HG03378 (cell line): ENCODE data around the gene SCFD1.

Source experiments
- ATAC-seq: cut with Tn5 transposase; IDR thresholded peaks from one replicate; pipeline ENCODE4 v1.9.1; 2021; ENCODE audit warnings: mild to moderate bottlenecking, moderate library complexity; ENCODE audit not compliant: unreplicated experiment

SCFD1 gene

DNA sequence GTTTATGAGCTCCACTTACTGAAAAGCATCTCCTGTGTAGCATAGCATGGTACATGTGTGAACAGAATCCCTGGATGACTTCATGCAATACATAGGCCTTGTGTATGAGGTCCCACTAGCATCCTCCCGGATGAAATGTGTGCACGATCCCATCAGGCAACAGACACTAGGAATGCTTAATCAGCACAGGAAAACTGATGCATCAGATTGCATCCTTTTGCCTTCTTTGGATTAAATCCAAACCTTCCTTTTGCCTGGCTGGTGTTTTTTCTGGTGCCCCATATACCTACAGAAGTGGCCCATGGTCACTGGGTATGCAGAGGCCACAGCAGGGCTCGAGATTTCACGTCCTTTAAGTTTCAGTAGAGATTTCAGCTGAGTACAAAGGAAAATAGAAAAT is 131.3 kb downstream of the SCFD1 start:
- ATAC-seq = no peak

DNA sequence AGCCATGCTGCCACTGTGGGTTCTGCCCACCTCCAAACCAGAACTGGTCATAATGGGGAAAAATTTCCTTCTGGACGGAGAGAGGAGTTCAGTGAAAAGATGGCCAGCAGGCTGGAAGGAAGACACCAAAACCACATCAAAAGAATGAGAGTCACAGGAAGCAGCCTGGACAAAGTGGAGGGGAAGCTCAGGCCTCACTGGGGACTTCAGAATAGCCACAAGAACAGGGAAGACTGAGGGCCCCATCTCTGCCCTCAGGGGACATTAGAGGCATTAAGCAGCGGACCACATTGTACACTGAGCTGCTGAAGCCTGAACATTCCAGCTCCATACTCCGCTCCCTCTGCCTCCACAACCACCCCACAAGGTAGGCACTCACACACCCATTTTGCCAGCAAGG is 132.7 kb downstream of the SCFD1 start:
- no peak for ATAC-seq

DNA sequence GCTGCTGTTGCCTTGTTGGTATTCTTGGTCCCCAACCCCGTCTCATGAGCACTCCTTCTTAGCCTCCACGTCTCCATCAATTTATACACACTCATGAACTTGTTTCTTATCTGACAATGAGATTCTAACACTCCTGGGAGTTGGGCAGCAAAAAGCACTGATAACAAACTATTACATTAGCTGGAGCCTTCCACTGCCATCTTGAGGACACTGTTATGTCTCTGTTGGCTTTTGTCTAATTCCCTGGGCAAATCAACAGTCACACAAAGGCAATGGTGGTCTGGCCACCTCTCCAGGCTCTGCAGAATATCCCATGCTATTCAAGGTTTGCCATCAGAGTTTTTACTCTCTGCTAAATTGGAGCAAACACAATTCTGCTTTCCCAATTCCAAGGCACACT is 134.5 kb downstream of the SCFD1 start:
- ATAC-seq = no peak

DNA sequence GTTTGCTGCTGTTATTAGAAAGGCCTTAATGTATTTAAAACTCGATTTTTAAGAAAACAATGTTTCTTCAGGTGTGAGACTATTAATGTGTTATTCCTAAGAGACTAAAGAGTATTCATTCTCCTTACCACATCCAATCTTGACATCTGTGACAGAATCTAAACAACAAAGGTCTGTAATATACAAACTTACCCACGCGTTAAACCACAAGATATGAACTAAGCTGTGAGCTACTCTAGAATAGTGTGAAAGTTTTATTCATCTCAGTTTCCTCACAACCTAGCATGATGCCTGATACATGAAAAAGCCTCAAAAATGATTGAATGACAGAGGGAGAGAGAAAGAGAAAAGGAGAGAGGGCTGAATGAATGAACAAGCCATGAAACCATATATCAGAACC is 135.0 kb downstream of the SCFD1 start:
- ATAC-seq = no peak

DNA sequence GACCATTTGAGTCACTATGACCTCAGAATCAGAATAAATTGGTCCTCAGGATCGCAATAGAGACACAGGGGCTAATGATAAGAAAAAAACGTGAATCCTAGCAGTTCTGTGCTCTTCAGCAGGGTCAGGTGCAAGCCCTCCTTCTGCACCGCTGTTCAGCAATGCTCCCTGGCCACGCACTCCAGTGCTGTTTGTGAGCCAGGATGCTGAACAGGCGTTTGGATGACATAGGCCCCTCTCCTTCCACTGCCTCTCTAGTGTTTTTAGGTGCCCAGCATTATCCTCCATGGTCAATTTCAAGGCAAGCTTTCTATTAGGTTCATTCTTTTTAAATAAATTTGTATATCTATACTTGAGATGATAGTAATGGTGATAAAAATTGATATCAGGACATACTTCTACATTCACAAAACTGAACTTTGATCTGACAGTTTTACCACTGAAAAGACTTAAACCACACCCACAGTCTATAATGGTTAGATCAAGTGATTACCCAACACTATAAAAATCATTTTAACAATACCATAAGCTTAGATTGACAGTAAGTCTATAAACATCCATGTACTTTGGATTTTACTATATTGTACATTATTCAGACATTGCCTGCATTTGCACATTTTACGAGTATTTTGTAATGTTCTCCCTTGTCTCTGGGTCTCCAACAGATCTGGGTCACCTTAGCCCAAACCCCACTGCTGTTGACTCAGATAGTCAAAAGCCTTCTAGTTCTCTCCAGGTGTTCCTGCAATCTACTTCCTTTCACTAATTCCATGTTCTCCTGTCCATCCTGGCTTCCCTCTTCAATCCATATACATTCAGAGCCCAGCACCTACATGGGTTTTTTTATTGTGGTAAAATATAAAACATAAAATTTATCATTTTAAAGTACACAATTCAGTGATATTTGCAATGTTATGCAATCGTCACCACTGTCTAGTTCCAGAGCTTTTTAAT is 137.3 kb downstream of the SCFD1 start:
- ATAC-seq = no peak

DNA sequence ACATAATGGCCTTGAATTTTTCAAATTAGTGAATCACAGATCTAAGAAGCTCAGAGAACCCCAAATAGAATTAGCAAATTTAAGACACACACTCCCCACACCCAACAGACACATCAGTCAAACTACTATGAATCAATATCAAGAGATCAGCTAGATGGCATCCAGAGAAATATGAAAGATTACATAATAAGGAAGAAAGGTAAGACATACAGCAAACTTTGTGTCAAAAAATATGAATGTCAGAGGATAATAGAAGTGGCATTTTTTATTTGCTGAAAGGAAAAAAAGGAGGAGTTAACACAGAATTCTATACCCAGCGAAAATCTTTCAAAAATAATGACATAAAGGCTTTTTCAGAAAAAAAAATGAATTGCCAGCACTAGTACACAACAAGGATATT is 141.8 kb downstream of the SCFD1 start:
- ATAC-seq = no peak

DNA sequence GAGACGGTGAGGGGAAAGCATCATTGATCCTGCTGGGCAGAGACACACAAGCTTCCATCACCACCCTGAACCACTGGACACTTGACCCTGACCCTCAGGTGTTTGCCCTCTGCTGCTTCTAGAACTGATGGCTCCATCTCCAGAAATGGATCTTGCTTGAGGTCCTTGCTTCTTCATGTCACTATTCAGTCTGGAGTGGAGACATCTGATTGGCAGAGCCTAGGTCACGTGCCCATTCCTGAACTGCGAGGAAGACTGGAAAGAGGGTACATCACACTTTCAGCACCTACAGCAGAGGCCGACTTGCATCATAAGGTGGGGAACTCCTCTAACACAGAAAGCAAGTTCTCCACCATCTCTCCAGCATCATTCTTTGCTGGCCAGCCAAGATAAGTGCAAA is 145.5 kb downstream of the SCFD1 start:
- no peak for ATAC-seq

DNA sequence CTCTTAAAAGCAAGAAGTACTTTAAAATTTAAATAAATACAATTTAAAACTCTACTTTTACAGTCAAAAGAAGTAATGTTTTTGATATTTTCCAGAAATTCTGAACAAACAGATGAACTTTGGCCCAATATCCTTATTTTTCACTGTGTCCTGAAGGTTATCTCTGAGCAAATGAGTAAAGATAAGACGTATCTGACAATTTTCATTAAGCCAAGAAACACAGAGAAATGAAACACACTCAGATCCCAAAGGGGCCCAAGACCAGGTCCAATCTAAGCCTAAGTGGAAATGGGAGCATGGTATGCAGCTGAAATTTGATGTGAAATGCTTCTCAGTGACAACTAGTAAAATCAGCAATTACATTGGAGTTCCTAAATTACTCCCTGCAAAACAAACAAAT is 146.7 kb downstream of the SCFD1 start:
- ATAC-seq = no peak

DNA sequence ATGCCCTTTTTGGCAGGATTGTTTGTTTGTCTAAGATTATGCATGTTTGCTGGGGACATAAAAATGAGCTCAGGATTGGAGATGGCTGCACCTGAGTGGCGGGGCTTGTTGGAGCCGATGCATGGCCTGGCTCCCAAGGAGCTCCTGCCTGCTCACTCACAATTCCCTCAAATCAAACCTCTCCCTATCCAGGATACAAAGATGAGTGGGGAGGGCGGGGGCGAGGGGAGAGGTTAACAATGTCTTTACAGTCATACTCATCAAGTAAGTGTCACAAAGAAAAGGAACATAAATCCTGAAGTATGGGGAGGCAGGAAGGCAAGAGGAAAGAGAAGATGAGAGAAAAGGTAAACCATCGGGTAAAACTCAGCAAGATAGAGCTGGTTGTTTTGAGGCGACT is 148.3 kb downstream of the SCFD1 start:
- ATAC-seq = no peak

DNA sequence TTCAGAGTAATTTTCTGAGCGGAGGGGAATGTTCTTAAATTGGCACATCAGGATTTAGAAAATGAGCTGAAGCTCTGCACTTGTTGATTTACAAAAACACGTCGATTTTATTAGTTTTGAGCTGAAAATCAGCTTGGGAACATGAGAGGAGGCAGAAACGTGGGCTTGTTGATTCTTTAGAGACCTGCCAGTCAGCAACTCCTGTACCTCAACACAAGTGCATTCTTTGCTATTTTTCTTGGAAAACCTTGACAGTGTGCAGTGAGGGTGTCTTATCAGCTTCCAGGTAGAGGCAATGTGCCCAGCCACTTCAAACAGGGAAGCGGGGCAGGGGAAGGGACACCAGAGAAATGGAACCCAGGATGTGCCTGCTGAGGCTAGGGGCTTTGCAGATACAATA is 149.5 kb downstream of the SCFD1 start:
- no peak for ATAC-seq

DNA sequence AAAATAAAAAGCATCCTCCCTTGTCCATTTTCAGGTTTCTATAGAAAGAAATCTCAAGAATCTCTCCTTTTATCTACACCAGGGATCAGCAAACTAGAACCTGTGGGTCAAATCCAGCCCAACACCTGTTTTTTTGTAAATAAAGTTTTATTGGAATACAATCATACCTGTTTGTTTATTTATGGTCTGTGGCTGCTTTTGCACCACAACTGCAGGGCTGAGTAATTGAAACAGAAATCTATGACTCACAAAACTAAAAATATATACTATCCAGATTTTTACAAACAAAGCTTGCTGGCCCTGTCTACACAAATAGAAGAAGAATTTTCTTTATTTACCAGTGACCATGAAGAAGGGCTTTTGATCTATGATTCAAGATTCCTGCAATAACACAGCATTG is 157.1 kb downstream of the SCFD1 start:
- ATAC-seq = peak; percentile 83
